WTC11 (cell line): ENCODE results near the gene HNRNPH3. TPM values are rescaled to one million over a fixed set of nuclear protein-coding genes. Genes with fewer than 3 reads are reported as not detected.

Experiments
- ATAC-seq: fragments of 200-7000 bp; cut with Tn5 transposase; 2 replicates; pipeline ENCODE4 v1.10.0; 2021; ENCODE audit warnings: mild to moderate bottlenecking, moderate library complexity
- CTCF ChIA-PET: fragments of 300-600 bp; sonication (Branson Sonifier 250); formaldehyde crosslinking; loops from one replicate; lab custom pipeline; 2021; ENCODE audit warnings: antibody characterized with exemption; lab: Charles Lee
- POLR2A ChIA-PET: fragments of 350-600 bp; sonication (Branson Sonifier 250); formaldehyde crosslinking; loops from one replicate; lab custom pipeline; 2021; ENCODE audit warnings: antibody characterized with exemption; lab: Charles Lee
- DNase-seq: peaks from one replicate; pipeline ENCODE4 v3.0.0; 2021; ENCODE audit warnings: low spot score
- H3K27ac Mint-ChIP-seq: 2 replicates; pipeline ENCODE4 v1.8.0; 2021; ENCODE audit warnings: mixed read lengths
- H3K27me3 Mint-ChIP-seq: 2 replicates; pipeline ENCODE4 v1.8.0; 2021; ENCODE audit warnings: low read depth, mild to moderate bottlenecking, moderate library complexity, mixed read lengths
- H3K36me3 Mint-ChIP-seq: 2 replicates; pipeline ENCODE4 v1.8.0; 2021; ENCODE audit warnings: mixed read lengths
- H3K4me1 Mint-ChIP-seq: 2 replicates; pipeline ENCODE4 v1.8.0; 2022; ENCODE audit warnings: mixed read lengths
- H3K4me3 Mint-ChIP-seq: 2 replicates; pipeline ENCODE4 v1.8.0; 2021; ENCODE audit warnings: mild to moderate bottlenecking, moderate library complexity, mixed read lengths
- H3K9me3 Mint-ChIP-seq: 2 replicates; pipeline ENCODE4 v1.8.0; 2021; ENCODE audit warnings: mixed read lengths
- ATF3 ChIP-seq: sonication (generic); formaldehyde crosslinking; conservative IDR thresholded peaks from 2 replicates; pipeline ENCODE4 v1.8.1; 2022; ENCODE audit warnings: mild to moderate bottlenecking, missing genetic modification reagents
- E2F5 ChIP-seq: sonication (generic); formaldehyde crosslinking; IDR thresholded peaks from 2 replicates; pipeline ENCODE4 v1.8.1; 2022; ENCODE audit warnings: mild to moderate bottlenecking, moderate library complexity, missing genetic modification reagents
- IRF2 ChIP-seq: sonication (generic); formaldehyde crosslinking; IDR thresholded peaks from 2 replicates; pipeline ENCODE4 v1.8.0; 2022; ENCODE audit warnings: low read depth, missing genetic modification reagents, borderline replicate concordance
- JUN ChIP-seq: sonication (generic); formaldehyde crosslinking; IDR thresholded peaks from 2 replicates; pipeline ENCODE4 v1.8.0; 2023; ENCODE audit warnings: mild to moderate bottlenecking, missing genetic modification reagents
- MLX ChIP-seq: sonication (generic); formaldehyde crosslinking; IDR thresholded peaks from 2 replicates; pipeline ENCODE4 v1.8.1; 2023; ENCODE audit warnings: mild to moderate bottlenecking, missing genetic modification reagents, moderate library complexity
- MXD4 ChIP-seq: fragments of 250-450 bp; sonication (Bioruptor Pico); IDR thresholded peaks from 2 replicates; pipeline ENCODE4 v1.8.0; 2021; ENCODE audit warnings: mild to moderate bottlenecking, moderate library complexity, borderline replicate concordance
- NFATC4 ChIP-seq: fragments of 250-450 bp; sonication (Bioruptor Pico); IDR thresholded peaks from 2 replicates; pipeline ENCODE4 v1.9.0; 2021; ENCODE audit warnings: mild to moderate bottlenecking
- NR3C1 ChIP-seq: sonication (generic); formaldehyde crosslinking; conservative IDR thresholded peaks from 2 replicates; pipeline ENCODE4 v1.8.1; 2023; ENCODE audit warnings: low read depth, mild to moderate bottlenecking, missing genetic modification reagents
- PRDM15 ChIP-seq: sonication (generic); formaldehyde crosslinking; IDR thresholded peaks from 2 replicates; pipeline ENCODE4 v1.8.0; 2022; ENCODE audit warnings: missing genetic modification reagents
- SMAD4 ChIP-seq: sonication (generic); formaldehyde crosslinking; IDR thresholded peaks from 2 replicates; pipeline ENCODE4 v1.8.0; 2022; ENCODE audit warnings: mild to moderate bottlenecking, missing genetic modification reagents
- STAT6 ChIP-seq: sonication (generic); formaldehyde crosslinking; conservative IDR thresholded peaks from 2 replicates; pipeline ENCODE4 v1.8.1; 2023; ENCODE audit warnings: mild to moderate bottlenecking, low read depth, missing genetic modification reagents, moderate library complexity
- TCF7 ChIP-seq: sonication (generic); formaldehyde crosslinking; IDR thresholded peaks from 2 replicates; pipeline ENCODE4 v1.8.0; 2022; ENCODE audit warnings: mild to moderate bottlenecking, low read depth, missing genetic modification reagents, moderate library complexity
- TEAD1 ChIP-seq: sonication (generic); formaldehyde crosslinking; IDR thresholded peaks from 2 replicates; pipeline ENCODE4 v1.8.0; 2022; ENCODE audit warnings: mild to moderate bottlenecking, missing genetic modification reagents
- ZNF138 ChIP-seq: sonication (generic); formaldehyde crosslinking; conservative IDR thresholded peaks from 2 replicates; pipeline ENCODE4 v1.8.1; 2022; ENCODE audit warnings: mild to moderate bottlenecking, moderate library complexity, missing genetic modification reagents
- ZNF281 ChIP-seq: sonication (generic); formaldehyde crosslinking; IDR thresholded peaks from 2 replicates; pipeline ENCODE4 v1.8.0; 2023; ENCODE audit warnings: mild to moderate bottlenecking, missing genetic modification reagents
- total RNA-seq: library from RNA; stranded (reverse); gene quantifications from 3 replicates; pipeline ENCODE4 v1.2.3, GENCODE V29; 2021

HNRNPH3 gene
- total RNA-seq, 1 experiment from 2014 or later: 223 TPM

- Mint-ChIP-seq H3K36me3 (peaks cover 37% of the 10 kb centered on the region), H3K4me3 (no peak overlapping the region), H3K4me1 (no peaks in the 10 kb centered on the region), H3K9me3 (peaks cover 25% of the 10 kb centered on the region), H3K27ac (no peak overlapping the region), H3K27me3 (no peaks in the 10 kb centered on the region)
- no peak for DNase-seq
- no peak for ATAC-seq
- POLR2A ChIA-PET: no interaction called here
- TF ChIP-seq MXD4 (CRISPR knock-in tag): no peak
- no peak for TF ChIP-seq STAT6 (CRISPR knock-in tag)
- TF ChIP-seq TCF7: no peak
- TF ChIP-seq TEAD1 (CRISPR knock-in tag): no peak
- TF ChIP-seq ZNF281 (CRISPR knock-in tag): no peak
- no peak for TF ChIP-seq ZNF138
- no peak for TF ChIP-seq IRF2 (CRISPR knock-in tag)
- no peak for TF ChIP-seq NFATC4 (CRISPR knock-in tag)
- no peak for TF ChIP-seq JUN
- TF ChIP-seq ATF3: no peak
- TF ChIP-seq SMAD4 (CRISPR knock-in tag): no peak
- TF ChIP-seq PRDM15 (CRISPR knock-in tag): no peak
- no peak for TF ChIP-seq E2F5 (CRISPR knock-in tag)
- TF ChIP-seq NR3C1: no peak
- CTCF ChIA-PET: interaction anchor here (0.7 kb wide), 1 partner anchor 26 kb away, joined by 3 read pairs; no protein-coding TSS in a partner anchor
These were observed 39.7 kb downstream of the HNRNPH3 start for GRCh38 chr10:68371604-68372003.

- no peak overlapping the region for H3K4me3 Mint-ChIP-seq
- H3K27me3 Mint-ChIP-seq: no peaks in the 10 kb centered on the region
- TF ChIP-seq MXD4 (CRISPR knock-in tag): no peak
- no peak for TF ChIP-seq MLX (CRISPR knock-in tag)
- TF ChIP-seq, all 79 proteins: peak for 0
- ChIA-PET POLR2A (no interaction called here), CTCF (no interaction called here)
- no peaks in the 10 kb centered on the region for H3K9me3 Mint-ChIP-seq
- DNase-seq (no peak), ATAC-seq (no peak)
- no peak overlapping the region for H3K27ac Mint-ChIP-seq
- H3K36me3 Mint-ChIP-seq: peaks cover 29% of the 10 kb centered on the region
- H3K4me1 Mint-ChIP-seq: no peaks in the 10 kb centered on the region
These were observed 53.9 kb downstream of the HNRNPH3 start for GRCh38 chr10:68385740-68386139.

Other genes starting within 250 kb of the HNRNPH3 start
- gene MYPN, start 222.6 kb upstream of the HNRNPH3 start, total RNA-seq: 0.05 TPM in 1 of 3 replicates, not detected in the others
- 0.30 to 0.44 TPM (median 0.31 TPM) in 3 replicates for gene ATOH7, start 100.0 kb upstream of the HNRNPH3 start, total RNA-seq
- gene PBLD, start 864 bp downstream of the HNRNPH3 start, total RNA-seq: 2.4 to 2.7 TPM (median 2.6 TPM) in 3 replicates
- gene RUFY2, start 75.2 kb downstream of the HNRNPH3 start, total RNA-seq: 10.0 to 10.7 TPM (median 10.3 TPM) in 3 replicates
- 39.3 to 46.3 TPM (median 43.0 TPM) in 3 replicates for gene DNA2, start 139.9 kb downstream of the HNRNPH3 start, total RNA-seq
- 11.1 to 16.8 TPM (median 13.1 TPM) in 3 replicates for gene SLC25A16, start 195.5 kb downstream of the HNRNPH3 start, total RNA-seq
- 59.2 to 71.4 TPM (median 62.0 TPM) in 3 replicates for gene TET1, start 228.3 kb downstream of the HNRNPH3 start, total RNA-seq